HG03039 (cell line): ENCODE results near the gene ALOXE3.
A peak's percentile ranks its signal among the peaks of the same experiment; 100 is the strongest.

Source experiments
- ATAC-seq: cut with Tn5 transposase; IDR thresholded peaks from one replicate; pipeline ENCODE4 v1.9.1; 2021; ENCODE audit warnings: mild to moderate bottlenecking, moderate library complexity; ENCODE audit not compliant: unreplicated experiment

ALOXE3 gene

GRCh38 chr17:8154608-8155155 lies 36.4 kb upstream of the ALOXE3 start:
- no peak for ATAC-seq

- ATAC-seq, result no peak
Measured at GRCh38 chr17:8153957-8154607, 35.8 kb upstream of the ALOXE3 start.

- ATAC-seq, result no peak
Measured at GRCh38 chr17:8153525-8153956, 35.2 kb upstream of the ALOXE3 start.

- no peak for ATAC-seq
Measured at GRCh38 chr17:8153031-8153451, 34.7 kb upstream of the ALOXE3 start.

- peak; percentile 26 for ATAC-seq
Measured at GRCh38 chr17:8152112-8152775, 33.9 kb upstream of the ALOXE3 start, which contains the start of gene PER1. Gene PER1, minus strand, starts transcription at chr17:8152404. Its CDS starts 1,698 bp downstream, at chr17:8150706.

- ATAC-seq, result no peak
Measured at GRCh38 chr17:8151641-8152111, 33.4 kb upstream of the ALOXE3 start.

GRCh38 chr17:8151120-8151640 lies 32.9 kb upstream of the ALOXE3 start:
- ATAC-seq, result peak; percentile 36

- no peak for ATAC-seq
Measured at GRCh38 chr17:8150194-8151119, 32.1 kb upstream of the ALOXE3 start.

- ATAC-seq, result no peak
Measured at GRCh38 chr17:8149419-8150193, 31.3 kb upstream of the ALOXE3 start.

GRCh38 chr17:8148560-8148959 lies 30.2 kb upstream of the ALOXE3 start:
- no peak for ATAC-seq

GRCh38 chr17:8147805-8148404 lies 29.6 kb upstream of the ALOXE3 start:
- ATAC-seq, result no peak

GRCh38 chr17:8147141-8147804 lies 29.0 kb upstream of the ALOXE3 start:
- no peak for ATAC-seq

GRCh38 chr17:8146381-8147140 lies 28.2 kb upstream of the ALOXE3 start:
- ATAC-seq, result no peak

- ATAC-seq, result no peak
Measured at GRCh38 chr17:8145811-8146210, 27.5 kb upstream of the ALOXE3 start.

- no peak for ATAC-seq
Measured at GRCh38 chr17:8144401-8145231, 26.3 kb upstream of the ALOXE3 start.

GRCh38 chr17:8143581-8144400 lies 25.5 kb upstream of the ALOXE3 start:
- no peak for ATAC-seq
